GM23248 (cell line): ENCODE results near the gene KIF4B.

Experiments
- EZH2 ChIP-seq: fragments of 200-600 bp; sonication (generic); IDR thresholded peaks from 2 replicates; pipeline ENCODE4 v1.6.1; 2018; ENCODE audit warnings: antibody characterized with exemption, mild to moderate bottlenecking; ENCODE audit not compliant: insufficient read depth, poor library complexity, severe bottlenecking
- EZH2phosphoT487 ChIP-seq: fragments of 200-600 bp; sonication (generic); IDR thresholded peaks from 2 replicates; pipeline ENCODE4 v1.6.1; 2018; ENCODE audit warnings: antibody characterized with exemption, moderate library complexity, mild to moderate bottlenecking, low read depth; ENCODE audit not compliant: insufficient read depth

GRCh38 chr5:155053501-155053900 is 39.9 kb downstream of the KIF4B start:
- no peak for TF ChIP-seq EZH2
- TF ChIP-seq EZH2phosphoT487: no peak
